Fibroblast of skin of scalp (primary cell): ENCODE data around the gene ZNF583.

Experiments
- DNase-seq: peaks from one replicate; pipeline ENCODE4 v3.0.0-alpha.2; 2013

ZNF583 gene

DNA sequence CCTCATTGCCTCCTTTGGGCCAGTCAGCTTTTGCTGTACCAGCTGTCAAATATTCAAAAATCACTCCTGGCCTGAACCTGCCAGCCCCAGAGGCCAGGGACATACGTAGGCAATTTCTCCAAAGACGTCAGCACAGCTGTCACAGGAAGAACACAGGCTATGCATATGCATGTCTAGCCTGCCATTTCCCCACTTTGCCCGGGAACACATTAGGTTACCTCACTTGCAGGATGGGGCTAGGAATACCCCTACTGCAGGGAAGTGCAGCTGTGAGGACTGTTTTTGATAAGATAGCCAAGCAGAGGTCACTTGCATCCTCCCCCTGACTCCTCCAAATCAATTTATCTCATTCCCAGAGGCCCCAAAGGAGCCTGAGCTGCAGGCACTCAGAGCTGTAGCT lies 70.2 kb downstream of the ZNF583 start:
- no peak for DNase-seq

DNA sequence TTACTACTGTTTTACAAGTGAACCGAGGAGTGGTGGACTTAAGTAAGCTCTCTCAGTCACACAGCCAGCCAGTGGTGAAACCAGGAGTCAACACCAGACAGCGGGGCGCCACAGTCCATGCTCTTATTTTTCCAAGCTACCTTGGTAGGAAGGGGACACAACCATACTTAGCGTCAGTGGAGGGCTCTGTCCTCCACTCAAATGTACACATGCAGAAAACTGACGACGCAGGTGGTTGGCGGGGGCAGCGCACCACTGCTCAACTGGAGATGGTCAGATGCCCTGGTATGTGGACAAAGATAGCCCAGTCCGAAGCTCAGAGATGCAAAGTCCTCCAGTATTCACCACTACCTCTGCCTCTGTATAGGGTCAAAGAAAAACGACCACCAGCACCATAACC lies 72.0 kb downstream of the ZNF583 start:
- no peak for DNase-seq
